GM08714 (cell line): ENCODE results near the gene KRTAP10-1.
"Not testable (repeated sequence)": the region's sequence is repeated elsewhere in the genome, so short reads cannot be mapped to it uniquely, and the experiment has no call there.

Experiments
- H3K4me3 ChIP-seq: fragments of 200-500 bp; sonication (Bioruptor generic); 2 replicates; pipeline ENCODE4 v1.5.1; 2014; ENCODE audit warnings: mild to moderate bottlenecking, low read length, inconsistent platforms
- ZNF274 ChIP-seq: IDR thresholded peaks from 2 replicates; pipeline ENCODE4 v1.6.1; 2012; ENCODE audit warnings: mild to moderate bottlenecking, low read depth, low read length

KRTAP10-1 gene

GRCh38 chr21:44506279-44507255 is 33.4 kb downstream of the KRTAP10-1 start:
- no peak overlapping the region for H3K4me3 ChIP-seq
- no peak for TF ChIP-seq ZNF274

GRCh38 chr21:44505673-44506278 is 34.2 kb downstream of the KRTAP10-1 start:
- no peak for TF ChIP-seq ZNF274
- H3K4me3 ChIP-seq: no peak overlapping the region

GRCh38 chr21:44503901-44504399 is 36.0 kb downstream of the KRTAP10-1 start:
- TF ChIP-seq ZNF274: no peak
- no peak overlapping the region for H3K4me3 ChIP-seq

- not testable (repeated sequence) for H3K4me3 ChIP-seq
These were observed 36.7 kb downstream of the KRTAP10-1 start for GRCh38 chr21:44503006-44503889.

GRCh38 chr21:44502171-44502958 is 37.6 kb downstream of the KRTAP10-1 start:
- H3K4me3 ChIP-seq: no peak overlapping the region
- no peak for TF ChIP-seq ZNF274

GRCh38 chr21:44500111-44500510 is 39.9 kb downstream of the KRTAP10-1 start:
- no peak overlapping the region for H3K4me3 ChIP-seq
- TF ChIP-seq ZNF274: no peak

- no peak overlapping the region for H3K4me3 ChIP-seq
- TF ChIP-seq ZNF274: no peak
These were observed 40.4 kb downstream of the KRTAP10-1 start for GRCh38 chr21:44499631-44500030.

GRCh38 chr21:44499211-44499560 is 40.8 kb downstream of the KRTAP10-1 start:
- TF ChIP-seq ZNF274: no peak

GRCh38 chr21:44498280-44499210 is 41.5 kb downstream of the KRTAP10-1 start:
- TF ChIP-seq ZNF274: no peak
- no peak overlapping the region for H3K4me3 ChIP-seq

More at GRCh38 chr21:44499211-44499560, 40.8 kb downstream of the KRTAP10-1 start:
- no peak overlapping the region for H3K4me3 ChIP-seq

- H3K4me3 ChIP-seq: no peak overlapping the region
- no peak for TF ChIP-seq ZNF274
These were observed 42.3 kb downstream of the KRTAP10-1 start for GRCh38 chr21:44497703-44498126.

- H3K4me3 ChIP-seq: no peak overlapping the region
- TF ChIP-seq ZNF274: no peak
These were observed 43.1 kb downstream of the KRTAP10-1 start for GRCh38 chr21:44496564-44497550.
